ENCODE results near the gene TLE3. TPM values are rescaled to one million over a fixed set of nuclear protein-coding genes. Genes with fewer than 3 reads are reported as not detected.
A peak's percentile ranks its signal among the peaks of the same experiment; 100 is the strongest.

TLE3 gene
- total RNA-seq, 1 donor from 2014 or later: 68.9 TPM

GRCh38 chr15:70066004-70066403 is 31.7 kb downstream of the TLE3 start:
- FAIRE-seq: no peak
- no peak for DNase-seq (ENCODE audit: low spot score in 2 of 2)

- DNase-seq (ENCODE audit: low spot score in 2 of 2) (no peak), FAIRE-seq (no peak)
Measured at GRCh38 chr15:70065006-70065722, 32.6 kb downstream of the TLE3 start.

GRCh38 chr15:70064441-70064840 is 33.3 kb downstream of the TLE3 start:
- DNase-seq (ENCODE audit: low spot score in 2 of 2) (no peak), FAIRE-seq (no peak)

- DNase-seq (ENCODE audit: low spot score in 2 of 2) (no peak), FAIRE-seq (no peak)
Measured at GRCh38 chr15:70063980-70064379, 33.7 kb downstream of the TLE3 start.

- FAIRE-seq (no peak), DNase-seq (ENCODE audit: low spot score in 2 of 2) (no peak)
Measured at GRCh38 chr15:70063261-70063925, 34.3 kb downstream of the TLE3 start.

- DNase-seq (ENCODE audit: low spot score in 2 of 2): peak; percentile 63 to 73
- no peak for FAIRE-seq
Measured at GRCh38 chr15:70062321-70062956, 35.3 kb downstream of the TLE3 start.

- DNase-seq (ENCODE audit: low spot score in 2 of 2) (no peak), FAIRE-seq (no peak)
Measured at GRCh38 chr15:70061696-70062270, 35.9 kb downstream of the TLE3 start.

GRCh38 chr15:70060993-70061305 is 36.8 kb downstream of the TLE3 start:
- DNase-seq (ENCODE audit: low spot score in 2 of 2) (no peak), FAIRE-seq (no peak)

- no peak for DNase-seq (ENCODE audit: low spot score in 2 of 2)
- no peak for FAIRE-seq
Measured at GRCh38 chr15:70060214-70060992, 37.3 kb downstream of the TLE3 start.

GRCh38 chr15:70059476-70060213 is 38.1 kb downstream of the TLE3 start:
- DNase-seq (ENCODE audit: low spot score in 2 of 2): no peak
- FAIRE-seq: no peak

GRCh38 chr15:70058642-70059360 is 38.9 kb downstream of the TLE3 start:
- DNase-seq (ENCODE audit: low spot score in 2 of 2): no peak

GRCh38 chr15:70057931-70058641 is 39.6 kb downstream of the TLE3 start:
- no peak for DNase-seq (ENCODE audit: low spot score in 2 of 2)
- no peak for FAIRE-seq

More at GRCh38 chr15:70058642-70059360, 38.9 kb downstream of the TLE3 start:
- FAIRE-seq: no peak

GRCh38 chr15:70056091-70056680 is 41.5 kb downstream of the TLE3 start:
- FAIRE-seq (no peak), DNase-seq (ENCODE audit: low spot score in 2 of 2) (no peak)

- DNase-seq (ENCODE audit: low spot score in 2 of 2) (no peak), FAIRE-seq (no peak)
Measured at GRCh38 chr15:70055601-70056051, 42.1 kb downstream of the TLE3 start.

- DNase-seq (ENCODE audit: low spot score in 2 of 2): no peak
- FAIRE-seq: no peak
Measured at GRCh38 chr15:70054884-70055387, 42.8 kb downstream of the TLE3 start.

GRCh38 chr15:70054366-70054765 is 43.4 kb downstream of the TLE3 start:
- DNase-seq (ENCODE audit: low spot score in 2 of 2) (no peak), FAIRE-seq (no peak)

- FAIRE-seq (no peak), DNase-seq (ENCODE audit: low spot score in 2 of 2) (no peak)
Measured at GRCh38 chr15:70053716-70054229, 43.9 kb downstream of the TLE3 start.
